HEK293T (cell line): ENCODE results near the gene PUDP.

Experiments
- CTCF ChIA-PET: fragments of 350-600 bp; formaldehyde crosslinking; extraction: SDS; loops from one replicate; lab custom pipeline; 2021; ENCODE audit warnings: antibody characterized with exemption, inconsistent platforms; lab: Yijun Ruan, JAX
- POLR2A ChIA-PET: fragments of 350-600 bp; formaldehyde crosslinking; extraction: SDS; loops from one replicate; lab custom pipeline; 2020; ENCODE audit warnings: antibody characterized with exemption, inconsistent platforms; lab: Yijun Ruan, JAX
- DNase-seq: peaks from one replicate; pipeline ENCODE4 v3.0.0; 2012; ENCODE audit warnings: mixed read lengths; ENCODE audit errors: extremely low spot score
- ARNT ChIP-seq: fragments of 450-650 bp; IDR thresholded peaks from 2 replicates; pipeline ENCODE4 v1.6.1; 2017; ENCODE audit warnings: mild to moderate bottlenecking
- BHLHE40 ChIP-seq: fragments of 450-650 bp; IDR thresholded peaks from 2 replicates; pipeline ENCODE4 v1.6.1; 2016; ENCODE audit warnings: mild to moderate bottlenecking, moderate library complexity, borderline replicate concordance
- CTBP1 ChIP-seq: fragments of 450-650 bp; IDR thresholded peaks from 2 replicates; pipeline ENCODE4 v1.6.1; 2016; ENCODE audit warnings: borderline replicate concordance
- ELF4 ChIP-seq: fragments of 450-650 bp; IDR thresholded peaks from 2 replicates; pipeline ENCODE4 v1.6.1; 2017; ENCODE audit warnings: antibody characterized with exemption
- FOXA1 ChIP-seq: fragments of 450-650 bp; IDR thresholded peaks from 2 replicates; pipeline ENCODE4 v1.6.1; 2016; ENCODE audit warnings: mild to moderate bottlenecking
- FOXK2 ChIP-seq: fragments of 450-650 bp; IDR thresholded peaks from 2 replicates; pipeline ENCODE4 v1.6.1; 2016; ENCODE audit warnings: mild to moderate bottlenecking
- FOXM1 ChIP-seq: fragments of 450-650 bp; IDR thresholded peaks from 2 replicates; pipeline ENCODE4 v1.6.1; 2017; ENCODE audit warnings: mild to moderate bottlenecking, borderline replicate concordance
- HDGF ChIP-seq: fragments of 450-650 bp; IDR thresholded peaks from 2 replicates; pipeline ENCODE4 v1.6.1; 2017; ENCODE audit warnings: antibody characterized with exemption, borderline replicate concordance
- L3MBTL2 ChIP-seq: fragments of 450-650 bp; conservative IDR thresholded peaks from 2 replicates; pipeline ENCODE4 v1.6.1; 2016; ENCODE audit warnings: mild to moderate bottlenecking
- LEF1 ChIP-seq: fragments of 450-650 bp; IDR thresholded peaks from 2 replicates; pipeline ENCODE4 v1.6.1; 2017; ENCODE audit warnings: mild to moderate bottlenecking, borderline replicate concordance
- NFRKB ChIP-seq: fragments of 450-650 bp; IDR thresholded peaks from 2 replicates; pipeline ENCODE4 v1.6.1; 2016; ENCODE audit warnings: mild to moderate bottlenecking, moderate library complexity
- SP1 ChIP-seq: fragments of 450-650 bp; IDR thresholded peaks from 2 replicates; pipeline ENCODE4 v1.6.1; 2017
- SUZ12 ChIP-seq: fragments of 450-650 bp; IDR thresholded peaks from 2 replicates; pipeline ENCODE4 v1.6.1; 2016; ENCODE audit warnings: mild to moderate bottlenecking
- TARDBP ChIP-seq: fragments of 450-650 bp; IDR thresholded peaks from 2 replicates; pipeline ENCODE4 v1.6.1; 2016
- ZNF384 ChIP-seq: fragments of 450-650 bp; IDR thresholded peaks from 2 replicates; pipeline ENCODE4 v1.6.1; 2016
- TF ChIP-seq, protein P1 (sequence below): fragments of 450-650 bp; IDR thresholded peaks from 2 replicates; pipeline ENCODE4 v1.6.1; 2016

Gene PUDP

DNA sequence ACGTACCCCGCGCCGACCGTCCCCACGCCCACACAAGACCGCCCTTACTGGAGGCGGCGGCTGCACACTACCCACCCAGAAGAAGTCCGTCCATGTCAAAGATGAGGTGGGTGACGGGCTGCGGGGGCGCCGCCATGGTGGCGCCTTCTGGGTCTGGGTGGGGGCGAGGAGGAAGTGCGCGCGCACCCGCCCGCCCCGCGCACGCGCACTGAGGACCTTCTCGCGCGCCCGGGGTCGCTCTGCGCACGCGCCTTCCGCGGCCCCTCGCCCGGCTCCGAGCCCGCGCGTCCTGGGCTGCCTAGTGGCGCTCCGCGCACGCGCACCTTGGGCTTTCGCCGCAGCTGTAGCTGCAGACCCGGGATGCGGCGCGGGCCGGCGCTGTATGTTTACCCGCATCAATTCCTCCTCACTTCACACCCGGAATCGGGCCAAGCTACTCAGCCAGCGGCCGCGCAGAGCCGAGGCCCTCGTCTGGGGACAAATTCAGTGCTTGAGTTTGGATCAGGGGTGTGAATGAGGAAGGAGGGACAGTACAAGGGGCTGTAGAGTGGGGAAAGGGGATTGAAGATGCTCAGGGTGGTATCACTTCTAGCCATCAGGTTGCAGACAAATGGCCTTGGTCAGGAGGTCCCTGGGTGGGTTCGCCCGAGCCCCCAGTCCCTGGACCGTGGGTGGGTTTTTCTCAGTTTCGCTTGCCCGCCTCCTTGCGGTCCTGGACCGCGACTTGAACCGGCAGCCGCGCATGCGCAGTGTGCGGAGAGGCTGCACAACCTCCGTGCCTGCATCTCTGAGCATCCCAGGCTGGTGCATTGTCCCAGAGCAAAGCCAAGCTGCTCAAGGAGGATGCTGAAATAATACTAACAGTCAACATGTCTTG lies at the start of gene PUDP:
Gene PUDP, minus strand, starts transcription at position 176 of the 877 bp plus-strand sequence. Its CDS starts 40 bp downstream, at position 136.
- ChIA-PET POLR2A (interaction anchor here (0.9 kb wide), 1 partner anchor 14 kb away, joined by 3 read pairs; no protein-coding TSS in a partner anchor), CTCF (interaction anchor here (1.4 kb wide), 1 partner anchor 16 kb away, joined by 4 read pairs; no protein-coding TSS in a partner anchor)
- peak; percentile 75 for DNase-seq
- peak; percentile 27; the same call in 1 of the 2 replicates for TF ChIP-seq L3MBTL2
- no peak for TF ChIP-seq CTBP1

DNA sequence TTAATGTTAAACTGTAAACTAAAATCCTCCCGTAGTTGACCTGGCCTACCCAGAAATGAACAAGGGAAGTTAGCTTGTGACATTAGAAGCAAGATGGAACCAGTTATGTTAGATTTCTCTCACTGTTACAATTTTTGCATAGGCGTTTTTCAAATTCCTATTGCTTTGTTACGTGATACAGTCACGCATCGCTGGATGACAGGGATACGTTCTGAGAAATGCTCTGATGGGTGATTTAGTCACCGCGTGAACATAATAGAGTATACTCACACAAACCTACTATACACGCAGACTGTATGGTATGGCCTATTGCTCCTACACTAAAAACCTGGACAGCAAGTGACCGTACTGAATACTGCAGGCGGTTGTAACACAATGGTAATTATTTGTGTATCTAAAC lies 46.7 kb upstream of the PUDP start:
- TF ChIP-seq SUZ12, result no peak
- no peak for TF ChIP-seq HDGF
- TF ChIP-seq TARDBP, result no peak
- TF ChIP-seq, protein P1, sequence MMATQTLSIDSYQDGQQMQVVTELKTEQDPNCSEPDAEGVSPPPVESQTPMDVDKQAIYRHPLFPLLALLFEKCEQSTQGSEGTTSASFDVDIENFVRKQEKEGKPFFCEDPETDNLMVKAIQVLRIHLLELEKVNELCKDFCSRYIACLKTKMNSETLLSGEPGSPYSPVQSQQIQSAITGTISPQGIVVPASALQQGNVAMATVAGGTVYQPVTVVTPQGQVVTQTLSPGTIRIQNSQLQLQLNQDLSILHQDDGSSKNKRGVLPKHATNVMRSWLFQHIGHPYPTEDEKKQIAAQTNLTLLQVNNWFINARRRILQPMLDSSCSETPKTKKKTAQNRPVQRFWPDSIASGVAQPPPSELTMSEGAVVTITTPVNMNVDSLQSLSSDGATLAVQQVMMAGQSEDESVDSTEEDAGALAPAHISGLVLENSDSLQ, result no peak
- TF ChIP-seq CTBP1, result no peak
- no peak for TF ChIP-seq ARNT
- no peak for TF ChIP-seq FOXK2
- no peak for TF ChIP-seq L3MBTL2
- TF ChIP-seq SP1, result no peak
- ChIA-PET CTCF (no interaction called here), POLR2A (no interaction called here)
- DNase-seq, result no peak

GRCh38 chrX:7192871-7193270 lies 44.9 kb upstream of the PUDP start:
- ChIA-PET POLR2A (no interaction called here), CTCF (no interaction called here)
- no peak for DNase-seq
- TF ChIP-seq CTBP1 (no peak), ELF4 (no peak), TARDBP (no peak), LEF1 (no peak), SUZ12 (no peak), HDGF (no peak), NFRKB (no peak), FOXM1 (no peak), BHLHE40 (no peak), ARNT (no peak), SP1 (no peak), FOXK2 (no peak), ZNF384 (no peak), FOXA1 (no peak), L3MBTL2 (no peak)
- TF ChIP-seq, protein P1, result no peak

DNA sequence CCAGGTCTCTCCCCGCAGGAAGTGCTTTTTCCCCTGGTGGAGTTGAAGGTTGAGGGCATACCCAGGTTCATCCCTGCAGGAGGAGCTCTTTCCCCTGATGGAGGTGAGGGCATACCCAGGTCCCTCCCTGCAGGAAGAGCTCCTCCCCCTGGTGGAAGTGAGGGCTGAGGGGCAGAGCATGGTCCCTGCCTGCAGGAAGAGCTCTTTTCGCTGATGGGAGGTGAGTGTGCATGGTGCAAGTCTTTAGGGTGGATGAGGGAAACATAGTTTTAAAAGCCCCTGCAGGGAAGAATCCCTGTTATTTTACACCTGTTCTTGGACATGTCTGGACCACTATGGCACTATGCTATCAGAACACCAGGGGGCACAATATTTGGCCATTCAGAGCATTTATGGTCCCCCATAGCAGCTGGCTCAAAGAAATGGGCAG lies 43.7 kb upstream of the PUDP start:
- POLR2A ChIA-PET, result no interaction called here
- CTCF ChIA-PET, result interaction anchor here (0.6 kb wide), 1 partner anchor 392 kb away, joined by 3 read pairs; no protein-coding TSS in a partner anchor
- no peak for DNase-seq
- TF ChIP-seq, protein P1, result no peak
- TF ChIP-seq FOXK2 (no peak), BHLHE40 (no peak)

DNA sequence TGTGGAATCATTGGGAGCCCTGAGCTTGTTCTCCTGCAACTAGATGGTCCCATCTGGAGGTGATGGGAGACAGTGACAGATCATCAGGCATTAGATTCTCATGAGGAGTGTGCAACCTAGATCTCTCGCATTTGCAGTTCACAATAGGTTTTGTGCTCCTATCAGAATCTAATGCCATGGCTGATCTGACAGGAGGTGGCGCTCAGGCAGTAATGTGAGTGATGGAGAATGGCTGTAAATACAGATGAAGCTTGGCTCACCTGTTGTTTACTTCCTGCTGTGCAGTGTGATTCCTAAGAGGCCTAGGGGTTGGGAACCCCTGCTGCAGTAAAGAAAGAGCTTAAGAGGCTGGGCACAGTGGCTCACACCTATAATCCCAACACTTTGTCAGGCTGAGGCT lies 42.2 kb upstream of the PUDP start:
- DNase-seq, result no peak
- TF ChIP-seq FOXK2, result no peak
- no peak for TF ChIP-seq SUZ12
- no peak for TF ChIP-seq CTBP1
- no peak for TF ChIP-seq FOXA1
- TF ChIP-seq HDGF, result no peak
- no peak for TF ChIP-seq NFRKB
- no peak for TF ChIP-seq BHLHE40
- no peak for TF ChIP-seq TARDBP
- no peak for TF ChIP-seq ZNF384
- TF ChIP-seq FOXM1, result no peak
- CTCF ChIA-PET, result no interaction called here
- POLR2A ChIA-PET, result no interaction called here

DNA sequence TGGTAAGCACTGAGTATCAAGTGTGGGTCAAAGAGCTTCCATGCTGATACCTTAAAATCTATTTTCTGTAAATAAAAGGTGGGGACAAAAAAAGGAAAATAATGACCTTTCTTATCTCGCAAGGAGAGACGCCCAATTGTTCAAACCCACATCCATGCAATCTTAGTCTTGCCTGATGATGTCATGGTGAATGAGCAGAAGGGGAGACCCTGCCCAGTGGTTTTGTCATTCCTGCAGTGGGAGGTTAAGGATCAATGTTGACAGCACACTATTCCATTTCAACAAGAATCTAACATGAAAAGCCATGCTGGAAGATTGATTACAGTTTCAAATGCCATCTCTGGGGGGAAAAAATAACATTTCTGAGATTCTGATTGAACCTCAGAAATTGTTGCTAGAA lies 40.7 kb upstream of the PUDP start:
- ChIA-PET CTCF (no interaction called here), POLR2A (no interaction called here)
- TF ChIP-seq SP1 (no peak), FOXM1 (no peak), ARNT (no peak), L3MBTL2 (no peak), LEF1 (no peak), HDGF (no peak), NFRKB (no peak), ZNF384 (no peak), ELF4 (no peak), SUZ12 (no peak), BHLHE40 (no peak), TARDBP (no peak), FOXK2 (no peak)
- TF ChIP-seq, protein P1, result no peak
- no peak for DNase-seq
